GM23338 (cell line): ENCODE measurements around the gene FDX1. TPM values are rescaled to one million over a fixed set of nuclear protein-coding genes. Genes with fewer than 3 reads are reported as not detected.

Source experiments
- CREB1 ChIP-seq: fragments of 250-450 bp; sonication (Bioruptor Pico); IDR thresholded peaks from 2 replicates; pipeline ENCODE4 v1.5.0; 2020; ENCODE audit warnings: low read depth, mild to moderate bottlenecking, moderate library complexity
- CTCF ChIP-seq, 2 experiments: fragments of 200-600 bp in 1 of 2; sonication (generic) in 1 of 2; conservative IDR thresholded peaks; 2 replicates each; pipeline versions ENCODE4 v1.5.1 to v1.6.1; 2016 to 2017; ENCODE audit warnings: antibody characterized with exemption in 2 of 2, low read depth in 2 of 2, mild to moderate bottlenecking in 2 of 2, moderate library complexity in 1 of 2
- ETS1 ChIP-seq: IDR thresholded peaks from 2 replicates; pipeline ENCODE4 v1.6.1; 2016; ENCODE audit warnings: antibody characterized with exemption
- JUNB ChIP-seq: IDR thresholded peaks from one replicate; pipeline ENCODE4 v1.6.1; 2016; ENCODE audit warnings: antibody characterized with exemption; ENCODE audit not compliant: unreplicated experiment
- NANOG ChIP-seq: IDR thresholded peaks from 2 replicates; pipeline ENCODE4 v1.6.1; 2016; ENCODE audit warnings: antibody characterized with exemption, borderline replicate concordance
- POLR2AphosphoS5 ChIP-seq: IDR thresholded peaks from 2 replicates; pipeline ENCODE4 v1.6.1; 2016; ENCODE audit warnings: antibody characterized with exemption, low read depth
- REST ChIP-seq: IDR thresholded peaks from one replicate; pipeline ENCODE4 v1.6.1; 2018; ENCODE audit warnings: antibody characterized with exemption; ENCODE audit not compliant: unreplicated experiment
- STAT1 ChIP-seq: IDR thresholded peaks from one replicate; pipeline ENCODE4 v1.6.1; 2016; ENCODE audit warnings: antibody characterized with exemption; ENCODE audit not compliant: unreplicated experiment
- ZNF114 ChIP-seq: fragments of 250-450 bp; sonication (Bioruptor Pico); IDR thresholded peaks from 2 replicates; pipeline ENCODE4 v1.5.0; 2020; ENCODE audit warnings: mild to moderate bottlenecking, moderate library complexity
- ZNF331 ChIP-seq: fragments of 250-450 bp; sonication (Bioruptor Pico); IDR thresholded peaks from 2 replicates; pipeline ENCODE4 v1.5.0; 2020; ENCODE audit warnings: low read depth, mild to moderate bottlenecking, moderate library complexity
- ZNF462 ChIP-seq: fragments of 250-450 bp; sonication (Bioruptor Pico); IDR thresholded peaks from 2 replicates; pipeline ENCODE4 v1.5.0; 2020; ENCODE audit warnings: mild to moderate bottlenecking, moderate library complexity
- polyA plus RNA-seq: library from polyadenylated mRNA; unstranded; fragments of >200 nt; fragmentation: Nextera tagmentation; extraction: Ambion mirVana; gene quantifications from 2 replicates; pipeline ENCODE4 v1.2.1, GENCODE V29; 2016
- total RNA-seq: library from RNA; depleted of rRNA; stranded (reverse); fragments of >200 nt; shearing (Covaris generic); gene quantifications from 2 replicates; pipeline ENCODE4 v1.2.3, GENCODE V29; 2014

Gene FDX1
- total and polyA plus RNA-seq, 2 experiments from 2014 or later = 11.1 to 15.9 TPM

GRCh38 chr11:110445437-110445836, 15.7 kb downstream of the FDX1 start (continued):
- TF ChIP-seq ZNF462 (CRISPR knock-in tag) (no peak), JUNB (no peak), ETS1 (no peak), REST (no peak), CTCF (conservative IDR thresholded peaks at IDR 0.05; ENCODE audit: low read depth in 2 of 2) (no peak), POLR2AphosphoS5 (no peak), ZNF114 (CRISPR knock-in tag) (no peak), ZNF331 (CRISPR knock-in tag) (no peak), NANOG (no peak), STAT1 (no peak), CREB1 (no peak)
